Left ventricle myocardium inferior (tissue), 1 donor: ENCODE data around the gene PTK7. TPM values are rescaled to one million over a fixed set of nuclear protein-coding genes. Genes with fewer than 3 reads are reported as not detected.

Source experiments
- DNase-seq: peaks from one replicate; pipeline ENCODE4 v3.0.0-alpha.2; 2020
- H3K27ac ChIP-seq: fragments of 200-600 bp; replicated peaks from 2 replicates; pipeline ENCODE4 v1.8.0; 2021
- H3K27me3 ChIP-seq: fragments of 200-600 bp; 2 replicates; pipeline ENCODE4 v1.8.0; 2021; ENCODE audit warnings: low read depth
- H3K36me3 ChIP-seq: fragments of 200-600 bp; 2 replicates; pipeline ENCODE4 v1.8.0; 2021
- H3K4me1 ChIP-seq: fragments of 200-600 bp; 2 replicates; pipeline ENCODE4 v1.8.0; 2021
- H3K4me3 ChIP-seq: fragments of 200-600 bp; 2 replicates; pipeline ENCODE4 v1.8.0; 2021; ENCODE audit warnings: mild to moderate bottlenecking, moderate library complexity
- H3K9me3 ChIP-seq: fragments of 200-600 bp; replicated peaks from 2 replicates; pipeline ENCODE4 v1.8.0; 2021
- CTCF ChIP-seq: fragments of 200-600 bp; IDR thresholded peaks from 2 replicates; pipeline ENCODE4 v1.8.0; 2021; ENCODE audit warnings: antibody characterized with exemption, mild to moderate bottlenecking, borderline replicate concordance
- intact Hi-C: fragments of 100-400 bp; cut with micrococcal nuclease; formaldehyde crosslinking; loops from one replicate; pipeline ENCODE4 v1.11.0; 2022
- total RNA-seq: library from RNA; stranded (reverse); fragmentation: NEBNext Ultra II Directional; extraction: Animal tissue kit (Norgen Biotek cat#: 25700); gene quantifications from one replicate; pipeline ENCODE4 v1.2.1, GENCODE V29; 2021
- donor health status: DM: no; HTN: yes; CAD: no; lungs with severe emphysema.

PTK7 gene
- total RNA-seq, 1 donor from 2014 or later: 2.6 TPM

GRCh38 chr6:43142101-43142500 lies 66.0 kb downstream of the PTK7 start:
- Histone ChIP-seq H3K4me1 (peaks cover 20% of the 10 kb centered on the region), H3K27ac (no peak overlapping the region), H3K36me3 (no peaks in the 10 kb centered on the region), H3K4me3 (no peak overlapping the region), H3K27me3 (no peaks in the 10 kb centered on the region), H3K9me3 (no peaks in the 10 kb centered on the region)
- intact Hi-C loops: loop anchor here (10.0 kb wide), 1 partner anchor 237 kb away; no protein-coding TSS in a partner anchor
- TF ChIP-seq CTCF: no peak
- DNase-seq: no peak

- H3K27ac ChIP-seq: peak overlapping the region; percentile 71
- peak; percentile 87 for DNase-seq
- intact Hi-C loops: loop anchor here (10.0 kb wide), 1 partner anchor 239 kb away; no protein-coding TSS in a partner anchor
Measured at GRCh38 chr6:43143235-43144128, 67.4 kb downstream of the PTK7 start.

GRCh38 chr6:43144879-43145278 lies 68.8 kb downstream of the PTK7 start:
- no peak overlapping the region for H3K4me3 ChIP-seq
- no peaks in the 10 kb centered on the region for H3K27me3 ChIP-seq
- TF ChIP-seq CTCF: no peak
- no peaks in the 10 kb centered on the region for H3K9me3 ChIP-seq
- intact Hi-C loops: loop anchor here (10.0 kb wide), 1 partner anchor 240 kb away; no protein-coding TSS in a partner anchor
- no peak overlapping the region for H3K27ac ChIP-seq
- DNase-seq: no peak
- peaks cover 26% of the 10 kb centered on the region for H3K4me1 ChIP-seq
- H3K36me3 ChIP-seq: no peaks in the 10 kb centered on the region

More at GRCh38 chr6:43143235-43144128, 67.4 kb downstream of the PTK7 start:
- Histone ChIP-seq H3K9me3 (no peaks in the 10 kb centered on the region), H3K36me3 (no peaks in the 10 kb centered on the region), H3K27me3 (no peaks in the 10 kb centered on the region), H3K4me1 (peaks cover 26% of the 10 kb centered on the region), H3K4me3 (no peak overlapping the region)
- TF ChIP-seq CTCF: peak; percentile 97

- intact Hi-C loops: loop anchor here (10.0 kb wide), 1 partner anchor 241 kb away; no protein-coding TSS in a partner anchor
- no peak for DNase-seq
Measured at GRCh38 chr6:43146261-43146660, 70.1 kb downstream of the PTK7 start.

More at GRCh38 chr6:43146261-43146660, 70.1 kb downstream of the PTK7 start:
- Histone ChIP-seq H3K27me3 (no peaks in the 10 kb centered on the region), H3K36me3 (no peaks in the 10 kb centered on the region), H3K27ac (no peak overlapping the region), H3K4me1 (peaks cover 26% of the 10 kb centered on the region), H3K4me3 (no peak overlapping the region), H3K9me3 (no peaks in the 10 kb centered on the region)
- no peak for TF ChIP-seq CTCF
